ENCODE results near the gene B3GNT2.

B3GNT2 gene

GRCh38 chr2:62209427-62209991 is 13.6 kb downstream of the B3GNT2 start:
- TF ChIP-seq CTCF (IDR thresholded peaks at IDR 0.05; ENCODE audit: insufficient read depth, low read depth, low read length, missing control alignments): no peak
- no peak for DNase-seq (ENCODE audit: low read depth)
- no peak overlapping the region for H3K4me3 ChIP-seq (ENCODE audit: low read depth, low read length)

- no peak overlapping the region for H3K4me3 ChIP-seq (ENCODE audit: low read depth, low read length)
- TF ChIP-seq CTCF (IDR thresholded peaks at IDR 0.05; ENCODE audit: insufficient read depth, low read depth, low read length, missing control alignments): no peak
- no peak for DNase-seq (ENCODE audit: low read depth)
Observed at GRCh38 chr2:62215306-62216064, 19.6 kb downstream of the B3GNT2 start.

GRCh38 chr2:62216113-62216512 is 20.2 kb downstream of the B3GNT2 start:
- no peak for TF ChIP-seq CTCF (IDR thresholded peaks at IDR 0.05; ENCODE audit: insufficient read depth, low read depth, low read length, missing control alignments)
- DNase-seq (ENCODE audit: low read depth): no peak
- no peak overlapping the region for H3K4me3 ChIP-seq (ENCODE audit: low read depth, low read length)

GRCh38 chr2:62216616-62217015 is 20.7 kb downstream of the B3GNT2 start:
- TF ChIP-seq CTCF (IDR thresholded peaks at IDR 0.05; ENCODE audit: insufficient read depth, low read depth, low read length, missing control alignments): no peak
- no peak for DNase-seq (ENCODE audit: low read depth)
- H3K4me3 ChIP-seq (ENCODE audit: low read depth, low read length): no peak overlapping the region

- TF ChIP-seq CTCF (IDR thresholded peaks at IDR 0.05; ENCODE audit: insufficient read depth, low read depth, low read length, missing control alignments): no peak
- H3K4me3 ChIP-seq (ENCODE audit: low read depth, low read length): no peak overlapping the region
- DNase-seq (ENCODE audit: low read depth): no peak
Observed at GRCh38 chr2:62217421-62217820, 21.5 kb downstream of the B3GNT2 start.

GRCh38 chr2:62217970-62218369 is 22.1 kb downstream of the B3GNT2 start:
- no peak overlapping the region for H3K4me3 ChIP-seq (ENCODE audit: low read depth, low read length)
- TF ChIP-seq CTCF (IDR thresholded peaks at IDR 0.05; ENCODE audit: insufficient read depth, low read depth, low read length, missing control alignments): no peak
- no peak for DNase-seq (ENCODE audit: low read depth)

Data from GM12865 (cell line).